Measurements from ENCODE around the gene FTL. TPM values are rescaled to one million over a fixed set of nuclear protein-coding genes. Genes with fewer than 3 reads are reported as not detected.
A peak's percentile ranks its signal among the peaks of the same experiment; 100 is the strongest.
"Not testable (repeated sequence)": the region's sequence is repeated elsewhere in the genome, so short reads cannot be mapped to it uniquely, and the experiment has no call there.

Gene FTL
- 1,000 to 10,000 TPM; 2,018 to 2,741 (median 2,584) TPM for polyA plus RNA-seq (ENCODE audit: insufficient read length in 3 of 3)

GRCh38 chr19:48965040-48965805 lies at the start of gene FTL:
TSS of gene FTL (plus strand) at chr19:48965309. CDS start at chr19:48965508, 199 bp downstream.
- DNase-seq (ENCODE audit: low read depth in 3 of 3, low spot score in 2 of 3), result peak; percentile 80 to 91 (median 86)

- no peak for DNase-seq (ENCODE audit: low read depth in 3 of 3, low spot score in 2 of 3)
Observed at GRCh38 chr19:48915757-48916156, 49.4 kb upstream of the FTL start.

- no peak for DNase-seq (ENCODE audit: low read depth in 3 of 3, low spot score in 2 of 3)
Observed at GRCh38 chr19:48918071-48918470, 47.0 kb upstream of the FTL start.

- DNase-seq (ENCODE audit: low read depth in 3 of 3, low spot score in 2 of 3), result no peak
Observed at GRCh38 chr19:48918801-48919247, 46.3 kb upstream of the FTL start.

GRCh38 chr19:48919271-48919670 lies 45.8 kb upstream of the FTL start:
- DNase-seq (ENCODE audit: low read depth in 3 of 3, low spot score in 2 of 3), result not testable (repeated sequence)

- no peak for DNase-seq (ENCODE audit: low read depth in 3 of 3, low spot score in 2 of 3)
Observed at GRCh38 chr19:48920949-48921348, 44.2 kb upstream of the FTL start.

GRCh38 chr19:48921721-48922500 lies 43.2 kb upstream of the FTL start:
- DNase-seq (ENCODE audit: low read depth in 3 of 3, low spot score in 2 of 3), result no peak

GRCh38 chr19:48922548-48923490 lies 42.3 kb upstream of the FTL start:
- no peak for DNase-seq (ENCODE audit: low read depth in 3 of 3, low spot score in 2 of 3)

- no peak for DNase-seq (ENCODE audit: low read depth in 3 of 3, low spot score in 2 of 3)
Observed at GRCh38 chr19:48925240-48925843, 39.8 kb upstream of the FTL start.

- DNase-seq (ENCODE audit: low read depth in 3 of 3, low spot score in 2 of 3), result not testable (repeated sequence)
Observed at GRCh38 chr19:48925890-48926289, 39.2 kb upstream of the FTL start.

- DNase-seq (ENCODE audit: low read depth in 3 of 3, low spot score in 2 of 3), result no peak
Observed at GRCh38 chr19:48926909-48927308, 38.2 kb upstream of the FTL start.

GRCh38 chr19:48927692-48928091 lies 37.4 kb upstream of the FTL start:
- DNase-seq (ENCODE audit: low read depth in 3 of 3, low spot score in 2 of 3), result not testable (repeated sequence)

- no peak for DNase-seq (ENCODE audit: low read depth in 3 of 3, low spot score in 2 of 3)
Observed at GRCh38 chr19:48928164-48929025, 36.7 kb upstream of the FTL start.

GRCh38 chr19:48933382-48933932 lies 31.7 kb upstream of the FTL start, which contains the start of gene DHDH:
TSS of gene DHDH (plus strand) at chr19:48933699. CDS start at chr19:48933722, 23 bp downstream.
- DNase-seq (ENCODE audit: low read depth in 3 of 3, low spot score in 2 of 3), result peak; percentile 52 to 72 (median 61)

- DNase-seq (ENCODE audit: low read depth in 3 of 3, low spot score in 2 of 3), result no peak
Observed at GRCh38 chr19:48934837-48935236, 30.3 kb upstream of the FTL start.

GRCh38 chr19:48935864-48936263 lies 29.2 kb upstream of the FTL start:
- no peak for DNase-seq (ENCODE audit: low read depth in 3 of 3, low spot score in 2 of 3)

- DNase-seq (ENCODE audit: low read depth in 3 of 3, low spot score in 2 of 3), result no peak
Observed at GRCh38 chr19:48938256-48938655, 26.9 kb upstream of the FTL start.

- DNase-seq (ENCODE audit: low read depth in 3 of 3, low spot score in 2 of 3), result no peak
Observed at GRCh38 chr19:48940902-48941301, 24.2 kb upstream of the FTL start.

GRCh38 chr19:48943081-48943480 lies 22.0 kb upstream of the FTL start:
- no peak for DNase-seq (ENCODE audit: low read depth in 3 of 3, low spot score in 2 of 3)

Data from right renal cortex interstitium (tissue), 3 donors.